IgD-negative memory B cell (primary cell): Measurements from ENCODE around the gene MXRA7. TPM values are rescaled to one million over a fixed set of nuclear protein-coding genes. Genes with fewer than 3 reads are reported as not detected.
A peak's percentile ranks its signal among the peaks of the same experiment; 100 is the strongest.

Experiments
- H3K27ac Mint-ChIP-seq, 3 donors: one replicate each; pipeline ENCODE4 v1.8.0; 2020 to 2022; ENCODE audit warnings: mild to moderate bottlenecking in 3 of 3, mixed read lengths in 3 of 3, moderate library complexity in 1 of 3
- H3K27me3 Mint-ChIP-seq: one replicate; pipeline ENCODE4 v1.8.0; 2021; ENCODE audit warnings: mixed read lengths
- H3K36me3 Mint-ChIP-seq: one replicate; pipeline ENCODE4 v1.8.0; 2020; ENCODE audit warnings: mild to moderate bottlenecking, mixed read lengths
- H3K4me1 Mint-ChIP-seq, 3 donors: one replicate each; pipeline ENCODE4 v1.8.0; 2020 to 2022; ENCODE audit warnings: mixed read lengths in 3 of 3, mild to moderate bottlenecking in 1 of 3
- H3K4me3 Mint-ChIP-seq, 4 donors: one replicate each; pipeline ENCODE4 v1.8.0; 2020 to 2022; ENCODE audit warnings: mild to moderate bottlenecking in 4 of 4, mixed read lengths in 4 of 4, moderate library complexity in 3 of 4
- H3K9me3 Mint-ChIP-seq, 3 donors: one replicate each; pipeline ENCODE4 v1.8.0; 2020 to 2021; ENCODE audit warnings: mixed read lengths in 3 of 3, mild to moderate bottlenecking in 1 of 3
- polyA plus RNA-seq: library from polyadenylated mRNA; unstranded; fragments of 300-500 nt; fragmentation: Illumina TruSeq; gene quantifications from one replicate; pipeline ENCODE4 v1.2.3, GENCODE V29; 2021

MXRA7 gene
- polyA plus RNA-seq, 1 donor from 2014 or later: 2.7 TPM

- Mint-ChIP-seq H3K36me3 (peaks cover 2% of the 10 kb centered on the region), H3K27me3 (peaks cover 9% of the 10 kb centered on the region)
Observed at GRCh38 chr17:76686538-76687297, 24.0 kb downstream of the MXRA7 start.

GRCh38 chr17:76685846-76686245 lies 24.9 kb downstream of the MXRA7 start:
- H3K27ac Mint-ChIP-seq: no peak overlapping the region
- H3K27me3 Mint-ChIP-seq: peaks cover 9% of the 10 kb centered on the region
- H3K9me3 Mint-ChIP-seq: no peaks in the 10 kb centered on the region
- H3K36me3 Mint-ChIP-seq: no peaks in the 10 kb centered on the region
- peaks cover 0 to 1% (median 0%) of the 10 kb centered on the region in 3 donors for H3K4me1 Mint-ChIP-seq
- no peak overlapping the region for H3K4me3 Mint-ChIP-seq

More at GRCh38 chr17:76686538-76687297, 24.0 kb downstream of the MXRA7 start:
- peaks cover 0 to 1% (median 0%) of the 10 kb centered on the region in 3 donors for H3K4me1 Mint-ChIP-seq
- no peak overlapping the region for H3K27ac Mint-ChIP-seq
- H3K4me3 Mint-ChIP-seq: no peak overlapping the region
- no peaks in the 10 kb centered on the region for H3K9me3 Mint-ChIP-seq

DNA sequence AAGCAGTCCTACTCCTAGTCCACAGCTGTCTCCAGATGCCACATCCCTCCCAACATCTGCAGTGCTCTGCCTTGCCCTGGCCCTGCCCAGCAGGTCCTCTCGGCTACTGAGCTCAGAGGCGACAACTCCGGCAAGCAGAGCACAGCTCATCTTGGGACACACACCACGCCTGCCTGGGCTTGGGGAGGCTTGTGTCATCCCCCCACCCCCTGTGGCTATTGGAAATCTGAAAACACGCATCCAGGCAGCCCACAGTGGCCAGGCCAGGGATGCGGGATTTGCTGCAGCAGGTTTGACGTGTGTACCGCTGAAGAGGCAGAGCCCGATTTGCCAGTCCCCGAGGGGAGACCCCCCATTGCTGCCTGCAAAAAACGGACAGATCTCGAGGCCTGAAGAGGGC lies 25.4 kb downstream of the MXRA7 start:
- Mint-ChIP-seq H3K27ac (no peak overlapping the region), H3K36me3 (no peaks in the 10 kb centered on the region)

GRCh38 chr17:76684756-76685155 lies 26.0 kb downstream of the MXRA7 start:
- no peak overlapping the region for H3K4me3 Mint-ChIP-seq
- no peaks in the 10 kb centered on the region for H3K9me3 Mint-ChIP-seq
- H3K4me1 Mint-ChIP-seq: peaks cover 0 to 1% (median 0%) of the 10 kb centered on the region in 3 donors
- no peaks in the 10 kb centered on the region for H3K36me3 Mint-ChIP-seq
- peaks cover 9% of the 10 kb centered on the region for H3K27me3 Mint-ChIP-seq
- H3K27ac Mint-ChIP-seq: no peak overlapping the region

More for the DNA sequence above, 25.4 kb downstream of the MXRA7 start:
- H3K9me3 Mint-ChIP-seq: no peaks in the 10 kb centered on the region
- H3K4me1 Mint-ChIP-seq: peaks cover 0 to 1% (median 0%) of the 10 kb centered on the region in 3 donors
- H3K27me3 Mint-ChIP-seq: peaks cover 9% of the 10 kb centered on the region
- H3K4me3 Mint-ChIP-seq: no peak overlapping the region

DNA sequence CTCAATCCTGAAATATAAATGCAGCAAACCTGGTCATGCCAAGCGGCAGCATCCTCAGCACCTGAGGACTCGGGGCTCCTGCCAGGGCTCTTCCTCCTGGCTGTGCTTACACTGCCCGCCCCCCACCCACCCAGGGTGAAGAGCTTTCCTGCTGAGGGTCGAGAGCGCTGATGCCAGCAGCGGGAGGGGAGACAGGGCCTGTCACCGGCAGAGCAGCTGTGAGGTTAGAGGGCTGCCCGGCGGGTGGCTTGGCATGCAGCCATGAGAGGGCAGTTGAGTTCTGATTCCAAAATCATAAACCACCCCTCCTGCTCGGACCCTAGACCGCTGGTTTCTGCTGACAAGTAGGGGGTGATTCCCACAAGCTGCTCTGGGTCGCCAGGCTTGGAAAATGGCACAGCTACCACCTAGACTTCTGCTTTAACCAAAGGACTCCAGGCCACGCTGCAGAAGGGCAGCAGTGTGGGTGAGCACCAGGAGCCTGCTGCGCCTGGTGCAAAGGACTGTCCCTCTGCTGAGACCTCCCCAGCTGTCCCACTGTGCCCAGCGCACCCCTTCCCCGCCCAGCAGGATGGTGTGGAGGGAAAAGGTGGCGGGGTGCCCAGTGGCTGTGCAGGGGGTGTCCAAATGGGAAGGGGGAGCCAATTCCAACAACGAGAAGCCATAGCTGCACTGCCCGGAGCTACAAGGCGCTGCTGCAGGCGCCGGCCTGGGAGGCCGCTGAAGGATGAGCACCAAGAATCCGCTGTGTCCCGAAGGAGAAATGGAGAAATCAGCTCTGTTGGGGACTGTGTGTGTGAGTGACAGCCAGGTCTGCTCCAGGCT lies 26.6 kb downstream of the MXRA7 start:
- Mint-ChIP-seq H3K36me3 (no peaks in the 10 kb centered on the region), H3K27ac (no peak overlapping the region), H3K9me3 (no peaks in the 10 kb centered on the region), H3K4me3 (no peak overlapping the region), H3K4me1 (peaks cover 0 to 1% (median 0%) of the 10 kb centered on the region in 3 donors), H3K27me3 (peaks cover 9% of the 10 kb centered on the region)

GRCh38 chr17:76683011-76683755 lies 27.6 kb downstream of the MXRA7 start:
- H3K27ac Mint-ChIP-seq: no peak overlapping the region
- H3K4me1 Mint-ChIP-seq: peaks cover 0 to 1% (median 0%) of the 10 kb centered on the region in 3 donors
- no peaks in the 10 kb centered on the region for H3K9me3 Mint-ChIP-seq
- peaks cover 6% of the 10 kb centered on the region for H3K27me3 Mint-ChIP-seq
- H3K4me3 Mint-ChIP-seq: no peak overlapping the region
- no peaks in the 10 kb centered on the region for H3K36me3 Mint-ChIP-seq

DNA sequence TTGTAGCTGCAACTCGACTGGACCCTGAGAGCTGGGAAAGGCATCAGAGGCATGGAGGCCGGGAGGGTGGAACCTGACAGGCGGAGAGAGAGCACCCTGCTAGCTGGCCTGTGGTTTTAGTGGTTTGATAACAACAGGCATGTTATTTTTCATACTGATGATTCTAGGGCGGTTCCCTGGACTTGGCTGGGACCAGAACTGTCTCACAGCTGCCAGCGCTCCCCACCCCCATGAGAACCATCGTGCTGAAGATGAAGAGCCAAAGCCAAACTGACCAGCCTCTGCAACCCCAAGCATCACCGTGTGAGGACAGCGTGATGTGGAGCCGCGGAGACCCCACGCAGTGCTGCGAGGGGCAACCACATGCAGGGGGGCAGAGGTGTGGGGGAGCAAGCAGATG lies 28.5 kb downstream of the MXRA7 start:
- H3K36me3 Mint-ChIP-seq: no peaks in the 10 kb centered on the region
- H3K27ac Mint-ChIP-seq: no peak overlapping the region
- H3K9me3 Mint-ChIP-seq: no peaks in the 10 kb centered on the region
- no peaks in the 10 kb centered on the region for H3K4me1 Mint-ChIP-seq
- H3K4me3 Mint-ChIP-seq: no peak overlapping the region
- peaks cover 3% of the 10 kb centered on the region for H3K27me3 Mint-ChIP-seq

DNA sequence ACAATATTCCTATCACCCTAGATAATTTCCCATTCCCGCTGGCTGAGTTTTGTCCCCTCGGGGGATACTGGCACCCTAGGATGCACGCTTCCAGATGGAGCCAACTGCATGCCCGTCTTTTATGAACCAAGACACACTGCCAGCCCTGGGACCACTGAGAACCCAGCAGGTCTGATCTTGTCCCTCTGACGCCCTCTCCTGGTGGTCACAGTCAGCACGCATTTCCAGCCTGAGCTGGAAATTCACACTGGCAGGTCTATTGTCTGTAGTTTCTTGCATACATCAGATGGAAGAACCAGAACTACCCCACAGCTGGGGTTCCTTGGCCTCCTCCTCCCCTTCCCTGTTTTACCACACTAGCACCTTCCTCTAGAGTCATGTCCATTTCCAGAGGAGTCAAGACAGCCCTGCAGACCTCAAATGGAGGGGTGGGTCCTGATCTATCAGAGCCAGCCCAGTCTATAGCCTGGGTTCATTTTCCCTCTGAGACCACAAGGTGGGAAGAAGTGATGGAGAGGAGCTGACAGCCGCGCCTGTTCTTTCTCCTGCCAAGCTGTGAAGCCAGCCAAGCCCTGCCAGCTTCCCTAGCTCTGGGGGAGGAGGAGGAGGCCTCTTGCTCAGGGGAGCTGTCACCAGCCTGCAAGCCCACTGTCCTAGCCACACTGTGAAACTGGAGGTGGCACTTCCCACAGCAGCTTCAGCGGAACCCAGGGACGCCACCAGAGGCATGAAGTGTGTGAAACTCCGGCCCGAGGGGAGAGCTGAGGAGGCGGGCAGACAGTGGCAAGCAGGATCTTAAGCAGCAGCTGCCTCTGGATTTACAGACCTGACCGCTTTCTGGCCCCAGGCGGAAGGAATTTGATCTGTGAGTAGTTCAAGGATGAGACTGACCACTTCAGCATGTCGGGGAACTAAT lies 29.3 kb downstream of the MXRA7 start:
- no peak overlapping the region for H3K4me3 Mint-ChIP-seq
- no peaks in the 10 kb centered on the region for H3K36me3 Mint-ChIP-seq
- peak overlapping the region in 1 of 3 donors; percentile 55 for H3K27ac Mint-ChIP-seq
- peaks cover 3% of the 10 kb centered on the region for H3K27me3 Mint-ChIP-seq
- H3K4me1 Mint-ChIP-seq: no peaks in the 10 kb centered on the region
- no peaks in the 10 kb centered on the region for H3K9me3 Mint-ChIP-seq

GRCh38 chr17:76679239-76679638 lies 31.5 kb downstream of the MXRA7 start:
- Mint-ChIP-seq H3K4me1 (no peaks in the 10 kb centered on the region), H3K36me3 (no peaks in the 10 kb centered on the region), H3K27ac (no peak overlapping the region), H3K4me3 (no peak overlapping the region), H3K9me3 (no peaks in the 10 kb centered on the region), H3K27me3 (peaks cover 1% of the 10 kb centered on the region)

DNA sequence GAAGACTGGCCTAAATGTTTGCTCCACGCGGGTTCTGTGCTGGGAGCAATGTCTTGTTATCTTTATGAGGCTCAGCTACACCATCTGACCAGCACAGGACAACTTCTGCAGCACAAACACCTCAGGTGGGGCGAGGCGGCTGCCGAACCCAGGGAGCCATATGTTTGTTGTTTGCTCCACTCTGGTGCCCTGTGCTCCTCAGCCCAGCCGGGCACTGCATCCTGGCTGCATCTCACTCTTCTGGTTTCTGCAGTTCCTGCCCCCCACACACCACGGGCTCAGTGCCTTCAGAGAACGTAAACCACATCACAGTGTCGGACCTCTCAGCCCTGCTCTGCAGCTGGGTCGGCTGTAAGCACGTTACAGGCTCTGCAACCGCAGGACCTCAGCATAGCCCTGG lies 32.4 kb downstream of the MXRA7 start:
- Mint-ChIP-seq H3K4me1 (no peaks in the 10 kb centered on the region), H3K27ac (no peak overlapping the region), H3K4me3 (no peak overlapping the region), H3K9me3 (no peaks in the 10 kb centered on the region), H3K36me3 (no peaks in the 10 kb centered on the region), H3K27me3 (no peaks in the 10 kb centered on the region)

DNA sequence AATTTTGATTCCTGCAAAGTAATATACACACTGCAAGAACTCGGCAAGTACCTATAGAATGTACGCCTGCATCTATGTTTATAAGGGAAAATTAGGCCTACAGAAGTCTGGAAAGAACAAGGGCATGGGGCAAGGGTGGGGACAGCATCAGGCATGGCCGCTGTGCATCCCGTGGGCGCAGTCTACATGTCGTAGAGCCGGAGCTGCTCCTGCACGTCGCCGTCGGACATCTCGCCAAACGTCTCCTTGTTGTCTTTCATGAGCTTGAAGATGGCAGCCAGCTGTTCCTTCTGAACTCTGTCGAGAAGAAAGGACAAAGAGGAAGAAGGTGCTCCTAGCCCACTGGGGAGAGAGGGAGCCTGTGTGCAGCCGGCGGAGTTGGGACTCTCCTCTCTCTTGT lies 33.4 kb downstream of the MXRA7 start:
- H3K36me3 Mint-ChIP-seq: no peaks in the 10 kb centered on the region
- H3K9me3 Mint-ChIP-seq: peaks cover 0 to 2% (median 0%) of the 10 kb centered on the region in 3 donors
- no peaks in the 10 kb centered on the region for H3K27me3 Mint-ChIP-seq
- H3K4me1 Mint-ChIP-seq: peaks cover 0 to 2% (median 2%) of the 10 kb centered on the region in 3 donors
- no peak overlapping the region for H3K4me3 Mint-ChIP-seq
- H3K27ac Mint-ChIP-seq: no peak overlapping the region

- H3K4me3 Mint-ChIP-seq: no peak overlapping the region
- no peaks in the 10 kb centered on the region for H3K36me3 Mint-ChIP-seq
- H3K4me1 Mint-ChIP-seq: peaks cover 4 to 10% (median 7%) of the 10 kb centered on the region in 3 donors
- H3K27ac Mint-ChIP-seq: no peak overlapping the region
- H3K27me3 Mint-ChIP-seq: no peaks in the 10 kb centered on the region
- peaks cover 0 to 2% (median 0%) of the 10 kb centered on the region in 3 donors for H3K9me3 Mint-ChIP-seq
Observed at GRCh38 chr17:76676629-76677028, 34.1 kb downstream of the MXRA7 start.

DNA sequence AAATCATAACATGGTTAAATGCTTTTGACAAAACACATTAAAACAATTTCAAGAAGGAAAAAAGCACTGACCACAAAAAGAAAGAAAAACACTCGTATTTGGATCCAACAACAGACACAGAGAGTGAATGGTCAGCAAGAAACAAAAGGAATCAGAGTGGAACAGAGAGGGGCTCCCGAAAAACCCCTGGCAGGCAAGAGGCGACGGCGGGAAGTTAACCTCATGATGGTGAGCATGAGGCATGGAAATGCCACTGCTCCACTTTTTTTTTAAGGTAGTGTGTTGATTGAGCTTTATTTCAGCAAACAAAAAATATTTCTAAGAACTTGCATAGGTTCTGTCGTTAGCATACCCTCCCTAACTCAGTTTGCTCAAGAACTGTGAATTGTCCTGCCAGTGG lies 35.1 kb downstream of the MXRA7 start:
- Mint-ChIP-seq H3K27ac (peak overlapping the region in 1 of 3 donors; percentile 84), H3K4me1 (peaks cover 7 to 19% (median 12%) of the 10 kb centered on the region in 3 donors), H3K9me3 (peaks cover 0 to 2% (median 0%) of the 10 kb centered on the region in 3 donors), H3K4me3 (no peak overlapping the region), H3K27me3 (no peaks in the 10 kb centered on the region), H3K36me3 (no peaks in the 10 kb centered on the region)

- Mint-ChIP-seq H3K36me3 (no peaks in the 10 kb centered on the region), H3K4me3 (no peak overlapping the region), H3K4me1 (peaks cover 7 to 20% (median 17%) of the 10 kb centered on the region in 3 donors), H3K9me3 (peaks cover 0 to 7% (median 2%) of the 10 kb centered on the region in 3 donors), H3K27ac (no peak overlapping the region), H3K27me3 (no peaks in the 10 kb centered on the region)
Observed at GRCh38 chr17:76674600-76674999, 36.2 kb downstream of the MXRA7 start.
